SU-DHL-6 (cell line): ENCODE data around the gene PPEF2.

Experiments
- H2AFZ ChIP-seq: fragments of 200-600 bp; sonication (generic); 2 replicates; pipeline ENCODE4 v1.6.1; 2014; ENCODE audit warnings: low read depth, mild to moderate bottlenecking, moderate library complexity, mixed read lengths, antibody characterized with exemption, low read length; ENCODE audit not compliant: severe bottlenecking
- H3F3A ChIP-seq: fragments of 200-600 bp; shearing (Covaris generic); 2 replicates; pipeline ENCODE4 v1.6.0; 2016; ENCODE audit warnings: antibody characterized with exemption, mild to moderate bottlenecking; ENCODE audit not compliant: insufficient read depth
- H3K27ac ChIP-seq: fragments of 200-600 bp; sonication (generic); 2 replicates; pipeline ENCODE4 v1.5.1; 2016; ENCODE audit warnings: low read depth, mild to moderate bottlenecking, low read length, moderate library complexity, mixed read lengths
- H3K27me3 ChIP-seq: fragments of 200-600 bp; sonication (generic), shearing (Covaris generic); 2 replicates; pipeline ENCODE4 v1.6.0; 2014; ENCODE audit warnings: mild to moderate bottlenecking, low read length
- H3K36me3 ChIP-seq: fragments of 200-600 bp; sonication (generic); 2 replicates; pipeline ENCODE4 v1.6.1; 2014; ENCODE audit warnings: mild to moderate bottlenecking, low read length, mixed read lengths
- H3K4me2 ChIP-seq: fragments of 300-600, 200-600 bp; shearing (Covaris generic), sonication (generic); 2 replicates; pipeline ENCODE4 v1.6.0; 2014; ENCODE audit warnings: low read length, low read depth, mild to moderate bottlenecking; ENCODE audit not compliant: poor library complexity, severe bottlenecking
- H3K4me3 ChIP-seq: fragments of 200-600 bp; sonication (generic); 2 replicates; pipeline ENCODE4 v1.5.1; 2014; ENCODE audit warnings: antibody characterized with exemption, low read length, mild to moderate bottlenecking, mixed read lengths; ENCODE audit not compliant: insufficient read depth, poor library complexity, severe bottlenecking
- H3K79me2 ChIP-seq: fragments of 200-600 bp; sonication (generic); 2 replicates; pipeline ENCODE4 v1.6.1; 2014; ENCODE audit warnings: mild to moderate bottlenecking, low read length, moderate library complexity; ENCODE audit not compliant: insufficient read depth
- H3K9ac ChIP-seq: fragments of 200-600 bp; sonication (generic); 2 replicates; pipeline ENCODE4 v1.7.0; 2014; ENCODE audit warnings: mild to moderate bottlenecking, low read length
- H3K9me2 ChIP-seq: fragments of 200-600 bp; sonication (generic); replicated peaks from 2 replicates; pipeline ENCODE4 v1.6.1; 2014; ENCODE audit warnings: low read length; ENCODE audit not compliant: insufficient read depth
- H3K9me3 ChIP-seq: fragments of 200-600 bp; sonication (generic); 2 replicates; pipeline ENCODE4 v1.6.1; 2014; ENCODE audit warnings: low read length, mixed read lengths; ENCODE audit not compliant: insufficient read depth
- H4K20me1 ChIP-seq: fragments of 200-600 bp; sonication (generic); 2 replicates; pipeline ENCODE4 v1.6.1; 2014; ENCODE audit warnings: low read depth, mild to moderate bottlenecking, antibody characterized with exemption, low read length, moderate library complexity, mixed read lengths
- CTCF ChIP-seq: fragments of 200-600 bp; sonication (generic); IDR thresholded peaks from one replicate; pipeline ENCODE4 v1.5.1; 2017; ENCODE audit warnings: antibody characterized with exemption, mild to moderate bottlenecking, low read length, moderate library complexity; ENCODE audit not compliant: insufficient read depth, poor library complexity, severe bottlenecking
- EZH2phosphoT487 ChIP-seq: fragments of 200-600 bp; sonication (generic), shearing (Covaris generic); conservative IDR thresholded peaks from 2 replicates; pipeline ENCODE4 v1.6.1; 2018; ENCODE audit warnings: mild to moderate bottlenecking, antibody characterized with exemption, low read length, moderate library complexity, mixed read lengths

Gene PPEF2

GRCh38 chr4:75821966-75822365, 80.3 kb downstream of the PPEF2 start:
- Histone ChIP-seq H3K79me2 (no peaks in the 10 kb centered on the region), H3K9me2 (no peaks in the 10 kb centered on the region), H3K9ac (no peak overlapping the region), H3K27ac (no peak overlapping the region), H3K4me2 (no peak overlapping the region), H3K9me3 (no peaks in the 10 kb centered on the region), H3K4me3 (no peak overlapping the region), H4K20me1 (no peaks in the 10 kb centered on the region), H3K27me3 (no peaks in the 10 kb centered on the region), H2AFZ (no peak overlapping the region), H3F3A (no peaks in the 10 kb centered on the region), H3K36me3 (no peaks in the 10 kb centered on the region)
- no peak for TF ChIP-seq CTCF
- no peak for TF ChIP-seq EZH2phosphoT487

- Histone ChIP-seq H2AFZ (no peak overlapping the region), H3K27me3 (no peaks in the 10 kb centered on the region), H3K4me3 (no peak overlapping the region), H3F3A (no peaks in the 10 kb centered on the region), H3K9ac (no peak overlapping the region), H3K27ac (no peak overlapping the region), H4K20me1 (no peaks in the 10 kb centered on the region), H3K9me3 (no peaks in the 10 kb centered on the region), H3K9me2 (no peaks in the 10 kb centered on the region), H3K4me2 (no peak overlapping the region), H3K79me2 (no peaks in the 10 kb centered on the region), H3K36me3 (no peaks in the 10 kb centered on the region)
- TF ChIP-seq CTCF (no peak), EZH2phosphoT487 (no peak)
Observed at GRCh38 chr4:75821216-75821615, 81.0 kb downstream of the PPEF2 start.

- TF ChIP-seq EZH2phosphoT487 (no peak), CTCF (no peak)
- no peak overlapping the region for H2AFZ ChIP-seq
- no peak overlapping the region for H3K4me3 ChIP-seq
- no peak overlapping the region for H3K9ac ChIP-seq
- H3K36me3 ChIP-seq, result no peaks in the 10 kb centered on the region
- H3K27me3 ChIP-seq, result no peaks in the 10 kb centered on the region
- H3K27ac ChIP-seq, result no peak overlapping the region
- H3K9me3 ChIP-seq, result no peaks in the 10 kb centered on the region
- no peaks in the 10 kb centered on the region for H3F3A ChIP-seq
- no peaks in the 10 kb centered on the region for H3K79me2 ChIP-seq
- no peaks in the 10 kb centered on the region for H4K20me1 ChIP-seq
- no peaks in the 10 kb centered on the region for H3K9me2 ChIP-seq
- no peak overlapping the region for H3K4me2 ChIP-seq
Observed at GRCh38 chr4:75820676-75821075, 81.6 kb downstream of the PPEF2 start.
